Panc1 (cell line): ENCODE data around the gene PIEZO1. TPM values are rescaled to one million over a fixed set of nuclear protein-coding genes. Genes with fewer than 3 reads are reported as not detected.
"Not testable (repeated sequence)": the region's sequence is repeated elsewhere in the genome, so short reads cannot be mapped to it uniquely, and the experiment has no call there.

Experiments
- ATAC-seq: fragments of 200-7000 bp; cut with Tn5 transposase; 2 replicates; pipeline ENCODE4 v1.9.1; 2020; ENCODE audit warnings: mild to moderate bottlenecking, moderate library complexity
- BruUV-seq: library from RNA; stranded (reverse); fragments of 400-500 nt; replicated peaks from 2 replicates; lab custom pipeline; 2021; lab: Mats Ljungman, UMichigan
- CTCF ChIA-PET: fragments of 300-600 bp; sonication (Branson Sonifier 250); formaldehyde crosslinking; loops from one replicate; lab custom pipeline; 2022; ENCODE audit warnings: antibody characterized with exemption; lab: Charles Lee
- POLR2A ChIA-PET: fragments of 300-600 bp; sonication (Branson Sonifier 250); formaldehyde crosslinking; loops from one replicate; lab custom pipeline; 2022; ENCODE audit warnings: antibody characterized with exemption; lab: Charles Lee
- DNase-seq: peaks from one replicate; pipeline ENCODE4 v3.0.0-alpha.2; 2010; ENCODE audit warnings: low read depth, low spot score
- H3K27ac ChIP-seq: 2 replicates; pipeline ENCODE4 v1.5.1; 2011; ENCODE audit warnings: mild to moderate bottlenecking, low read length, inconsistent platforms
- H3K27me3 ChIP-seq: fragments of 200-500 bp; sonication (Bioruptor generic); 2 replicates; pipeline ENCODE4 v1.6.0; 2014; ENCODE audit warnings: low read length, inconsistent platforms; ENCODE audit not compliant: control insufficient read depth, insufficient read depth
- H3K36me3 ChIP-seq: fragments of 200-500 bp; sonication (Bioruptor generic); 2 replicates; pipeline ENCODE4 v1.5.1; 2014; ENCODE audit warnings: inconsistent platforms, mild to moderate bottlenecking, low read length, moderate library complexity; ENCODE audit not compliant: control insufficient read depth, insufficient read depth
- H3K4me1 ChIP-seq: 2 replicates; pipeline ENCODE4 v1.5.1; 2011; ENCODE audit warnings: inconsistent platforms, mild to moderate bottlenecking, low read length, moderate library complexity; ENCODE audit not compliant: control insufficient read depth, insufficient read depth
- H3K4me3 ChIP-seq, 2 experiments: 2 replicates each; pipeline ENCODE4 v1.5.1; 2011 to 2012; ENCODE audit warnings: low read depth in 2 of 2, low read length in 2 of 2, mild to moderate bottlenecking in 2 of 2, inconsistent platforms in 1 of 2, moderate library complexity in 1 of 2
- H3K9me3 ChIP-seq: fragments of 200-500 bp; sonication (Bioruptor generic); 2 replicates; pipeline ENCODE4 v1.5.1; 2014; ENCODE audit warnings: low read depth, mild to moderate bottlenecking, inconsistent platforms, low read length, moderate library complexity; ENCODE audit not compliant: control insufficient read depth, insufficient read depth
- CTCF ChIP-seq: fragments of 450-650 bp; IDR thresholded peaks from 2 replicates; pipeline ENCODE4 v1.5.1; 2017; ENCODE audit warnings: mild to moderate bottlenecking
- POLR2AphosphoS5 ChIP-seq: IDR thresholded peaks from 2 replicates; pipeline ENCODE4 v1.6.1; 2012; ENCODE audit warnings: mild to moderate bottlenecking, low read depth, low read length, moderate library complexity
- SIN3A ChIP-seq: IDR thresholded peaks from 2 replicates; pipeline ENCODE4 v1.6.1; 2012; ENCODE audit warnings: low read depth, mild to moderate bottlenecking, low read length, moderate library complexity, borderline replicate concordance; ENCODE audit not compliant: insufficient read depth
- TCF7L2 ChIP-seq: IDR thresholded peaks from 2 replicates; pipeline ENCODE4 v1.6.1; 2011; ENCODE audit warnings: mild to moderate bottlenecking, low read depth, low read length, inconsistent platforms
- in situ Hi-C: cut with HindIII; loops from 2 replicates; pipeline ENCODE4 v1.10.0; 2016; ENCODE audit warnings: low sequenced_read_pairs, low pct_unique_long_range_greater_than_20kb
- intact Hi-C: fragments of 100-400 bp; cut with micrococcal nuclease; formaldehyde crosslinking; loops from one replicate; pipeline ENCODE4 v1.10.0; 2022; ENCODE audit not compliant: unreplicated experiment
- total RNA-seq: library from RNA; stranded (reverse); gene quantifications from one replicate; pipeline ENCODE4 v1.2.1, GENCODE V29; 2021; ENCODE audit not compliant: unreplicated experiment
- TF ChIP-seq, protein P1 (sequence below), 2 experiments: IDR thresholded peaks; 2 replicates each; pipeline ENCODE4 v1.6.1; 2011 to 2012; ENCODE audit warnings: low read depth in 2 of 2, control low read depth in 1 of 2, low read length in 1 of 2, mild to moderate bottlenecking in 1 of 2, moderate library complexity in 1 of 2; ENCODE audit not compliant: insufficient read depth in 1 of 2

Gene PIEZO1
- total RNA-seq, 1 experiment from 2014 or later = 175 TPM

DNA sequence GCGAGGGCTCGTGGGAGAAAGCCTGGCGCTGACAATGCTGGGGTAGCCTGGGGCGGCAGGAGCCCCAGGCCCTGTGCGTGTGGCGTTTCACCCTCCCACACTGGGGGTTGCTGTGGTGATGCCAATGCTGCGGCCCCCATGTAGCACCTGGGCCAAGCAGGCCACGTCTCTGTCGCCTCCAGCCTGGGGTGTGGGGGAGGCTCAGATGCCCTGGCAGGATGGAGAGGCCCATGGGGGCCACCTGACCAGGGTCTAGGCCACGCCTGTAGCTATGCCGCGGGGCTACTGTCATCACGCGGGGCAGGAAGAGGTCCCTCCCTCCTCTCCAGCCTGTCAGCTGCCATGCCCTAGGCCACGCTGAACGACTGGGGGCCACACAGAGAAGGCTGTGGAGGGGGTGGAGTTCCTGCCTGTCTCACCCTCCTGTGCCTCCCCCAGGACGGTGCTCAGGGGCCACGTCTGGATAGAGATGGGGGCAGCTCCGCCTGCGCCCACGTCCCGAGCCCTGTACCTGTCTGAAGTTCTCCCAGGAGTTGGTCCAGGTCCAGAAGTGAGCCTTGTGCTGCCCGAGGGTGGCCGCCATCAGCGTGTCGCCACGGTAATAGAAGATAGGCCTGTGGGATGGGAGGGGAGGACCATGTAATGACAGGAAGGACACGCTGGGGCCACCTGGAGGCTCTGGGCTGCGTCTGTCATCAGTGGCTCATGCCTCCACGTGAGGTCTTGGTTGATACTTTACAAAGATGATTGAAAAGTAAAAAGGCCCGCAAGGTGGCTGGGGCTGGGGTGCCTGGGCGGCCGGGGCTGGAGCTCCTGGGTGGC lies 39.4 kb upstream of the PIEZO1 start:
- Histone ChIP-seq H3K27me3 (no peaks in the 10 kb centered on the region), H3K4me3 (no peak overlapping the region), H3K4me1 (no peaks in the 10 kb centered on the region), H3K27ac (no peak overlapping the region), H3K9me3 (no peaks in the 10 kb centered on the region), H3K36me3 (no peaks in the 10 kb centered on the region)
- TF ChIP-seq TCF7L2 (no peak), SIN3A (no peak), POLR2AphosphoS5 (no peak)
- TF ChIP-seq, protein P1, sequence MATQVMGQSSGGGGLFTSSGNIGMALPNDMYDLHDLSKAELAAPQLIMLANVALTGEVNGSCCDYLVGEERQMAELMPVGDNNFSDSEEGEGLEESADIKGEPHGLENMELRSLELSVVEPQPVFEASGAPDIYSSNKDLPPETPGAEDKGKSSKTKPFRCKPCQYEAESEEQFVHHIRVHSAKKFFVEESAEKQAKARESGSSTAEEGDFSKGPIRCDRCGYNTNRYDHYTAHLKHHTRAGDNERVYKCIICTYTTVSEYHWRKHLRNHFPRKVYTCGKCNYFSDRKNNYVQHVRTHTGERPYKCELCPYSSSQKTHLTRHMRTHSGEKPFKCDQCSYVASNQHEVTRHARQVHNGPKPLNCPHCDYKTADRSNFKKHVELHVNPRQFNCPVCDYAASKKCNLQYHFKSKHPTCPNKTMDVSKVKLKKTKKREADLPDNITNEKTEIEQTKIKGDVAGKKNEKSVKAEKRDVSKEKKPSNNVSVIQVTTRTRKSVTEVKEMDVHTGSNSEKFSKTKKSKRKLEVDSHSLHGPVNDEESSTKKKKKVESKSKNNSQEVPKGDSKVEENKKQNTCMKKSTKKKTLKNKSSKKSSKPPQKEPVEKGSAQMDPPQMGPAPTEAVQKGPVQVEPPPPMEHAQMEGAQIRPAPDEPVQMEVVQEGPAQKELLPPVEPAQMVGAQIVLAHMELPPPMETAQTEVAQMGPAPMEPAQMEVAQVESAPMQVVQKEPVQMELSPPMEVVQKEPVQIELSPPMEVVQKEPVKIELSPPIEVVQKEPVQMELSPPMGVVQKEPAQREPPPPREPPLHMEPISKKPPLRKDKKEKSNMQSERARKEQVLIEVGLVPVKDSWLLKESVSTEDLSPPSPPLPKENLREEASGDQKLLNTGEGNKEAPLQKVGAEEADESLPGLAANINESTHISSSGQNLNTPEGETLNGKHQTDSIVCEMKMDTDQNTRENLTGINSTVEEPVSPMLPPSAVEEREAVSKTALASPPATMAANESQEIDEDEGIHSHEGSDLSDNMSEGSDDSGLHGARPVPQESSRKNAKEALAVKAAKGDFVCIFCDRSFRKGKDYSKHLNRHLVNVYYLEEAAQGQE (IDR thresholded peaks at IDR 0.05; ENCODE audit: insufficient read depth in 1 of 2, low read depth in 2 of 2, low read length in 1 of 2) = no peak
- no peak for ATAC-seq
- BruUV-seq = no TSS peak
- ChIA-PET POLR2A (no interaction called here), CTCF (no interaction called here)
- DNase-seq = no peak
- in situ Hi-C loops = no loop called here
- intact Hi-C loops = no loop called here

DNA sequence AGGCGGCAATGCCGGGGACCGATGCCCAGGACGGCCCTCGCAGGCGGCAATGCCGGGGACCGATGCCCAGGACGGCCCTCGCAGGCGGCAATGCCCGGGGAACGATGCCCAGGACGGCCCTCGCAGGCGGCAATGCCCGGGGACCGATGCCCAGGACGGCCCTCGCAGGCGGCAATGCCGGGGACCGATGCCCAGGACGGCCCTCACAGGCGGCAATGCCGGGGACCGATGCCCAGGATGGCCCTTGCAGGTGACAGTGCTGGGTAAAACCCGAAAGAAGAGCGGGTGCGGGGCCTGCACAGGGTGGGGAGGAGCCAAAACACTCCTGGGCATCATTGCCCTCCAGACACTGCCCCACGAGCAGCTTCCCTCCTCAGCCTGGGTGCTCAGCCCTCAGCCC lies 38.6 kb upstream of the PIEZO1 start:
- BruUV-seq, CTCF ChIA-PET, in situ Hi-C loops, ATAC-seq, POLR2A ChIA-PET, H3K9me3 ChIP-seq, H3K4me1 ChIP-seq, H3K4me3 ChIP-seq, H3K36me3 ChIP-seq, H3K27me3 ChIP-seq, DNase-seq, H3K27ac ChIP-seq, intact Hi-C loops: not testable (repeated sequence)

GRCh38 chr16:88822281-88823040 lies 37.4 kb upstream of the PIEZO1 start:
- H3K4me1 ChIP-seq = no peaks in the 10 kb centered on the region
- in situ Hi-C loops (no loop called here), intact Hi-C loops (no loop called here)
- ATAC-seq (no peak), DNase-seq (no peak)
- BruUV-seq = no TSS peak
- no peaks in the 10 kb centered on the region for H3K9me3 ChIP-seq
- no peak overlapping the region for H3K4me3 ChIP-seq
- no peak overlapping the region for H3K27ac ChIP-seq
- no peak for TF ChIP-seq SIN3A
- TF ChIP-seq CTCF = no peak
- TF ChIP-seq POLR2AphosphoS5 = no peak
- TF ChIP-seq, protein P1 (IDR thresholded peaks at IDR 0.05; ENCODE audit: insufficient read depth in 1 of 2, low read depth in 2 of 2, low read length in 1 of 2) = no peak
- TF ChIP-seq TCF7L2 = no peak
- H3K36me3 ChIP-seq = no peaks in the 10 kb centered on the region
- CTCF ChIA-PET = interaction anchor here (0.6 kb wide), 1 partner anchor 365 kb away, joined by 5 read pairs; no protein-coding TSS in a partner anchor
- POLR2A ChIA-PET = no interaction called here
- H3K27me3 ChIP-seq = no peaks in the 10 kb centered on the region
